DOHH2 (cell line): ENCODE results near the gene TIMM50.

Experiments
- H3F3A ChIP-seq: fragments of 200-600 bp; sonication (generic), shearing (Covaris generic); 2 replicates; pipeline ENCODE4 v1.6.0; 2016; ENCODE audit warnings: antibody characterized with exemption, mild to moderate bottlenecking; ENCODE audit not compliant: control insufficient read depth, insufficient read depth
- H3K27ac ChIP-seq: fragments of 200-600 bp; sonication (generic); 2 replicates; pipeline ENCODE4 v1.5.1; 2014; ENCODE audit warnings: low read depth, mild to moderate bottlenecking, low read length, moderate library complexity
- H3K27me3 ChIP-seq: fragments of 200-600 bp; sonication (generic); 2 replicates; pipeline ENCODE4 v1.6.1; 2014; ENCODE audit warnings: mild to moderate bottlenecking, low read length, mixed read lengths; ENCODE audit not compliant: control insufficient read depth
- H3K36me3 ChIP-seq: fragments of 200-600 bp; sonication (generic); 2 replicates; pipeline ENCODE4 v1.6.1; 2014; ENCODE audit warnings: mild to moderate bottlenecking, low read length, moderate library complexity, mixed read lengths; ENCODE audit not compliant: control insufficient read depth
- H3K4me1 ChIP-seq: fragments of 200-600 bp; sonication (generic); 2 replicates; pipeline ENCODE4 v1.6.1; 2014; ENCODE audit warnings: mild to moderate bottlenecking, low read length, mixed read lengths; ENCODE audit not compliant: control insufficient read depth
- H3K4me2 ChIP-seq: fragments of 200-600 bp; sonication (generic); 2 replicates; pipeline ENCODE4 v1.6.0; 2014; ENCODE audit warnings: mild to moderate bottlenecking, low read length, moderate library complexity
- H3K4me3 ChIP-seq: fragments of 200-600 bp; sonication (generic); 2 replicates; pipeline ENCODE4 v1.5.1; 2014; ENCODE audit warnings: mild to moderate bottlenecking, low read length, mixed read lengths
- H3K79me2 ChIP-seq: fragments of 200-600 bp; sonication (generic); 2 replicates; pipeline ENCODE4 v1.6.1; 2014; ENCODE audit warnings: mild to moderate bottlenecking, low read length, mixed read lengths; ENCODE audit not compliant: control insufficient read depth
- H3K9me2 ChIP-seq: fragments of 200-600 bp; sonication (generic); replicated peaks from 2 replicates; pipeline ENCODE4 v1.6.1; 2014; ENCODE audit warnings: mild to moderate bottlenecking, low read length, mixed read lengths; ENCODE audit not compliant: control insufficient read depth
- H3K9me3 ChIP-seq: fragments of 200-600 bp; sonication (generic); 2 replicates; pipeline ENCODE4 v1.6.1; 2014; ENCODE audit warnings: antibody characterized with exemption, low read length, mixed read lengths; ENCODE audit not compliant: control insufficient read depth, insufficient read depth
- H4K20me1 ChIP-seq: fragments of 200-600 bp; sonication (generic); 2 replicates; pipeline ENCODE4 v1.6.0; 2014; ENCODE audit warnings: low read depth, mild to moderate bottlenecking, antibody characterized with exemption, low read length, moderate library complexity; ENCODE audit not compliant: control insufficient read depth, insufficient read depth
- CTCF ChIP-seq: fragments of 200-600 bp; sonication (generic); IDR thresholded peaks from one replicate; pipeline ENCODE4 v1.5.1; 2014; ENCODE audit warnings: antibody characterized with exemption, mild to moderate bottlenecking, low read depth, low read length; ENCODE audit not compliant: poor library complexity, severe bottlenecking
- EZH2phosphoT487 ChIP-seq: fragments of 200-600 bp; sonication (generic); IDR thresholded peaks from 2 replicates; pipeline ENCODE4 v1.6.1; 2017; ENCODE audit warnings: borderline replicate concordance, mild to moderate bottlenecking, antibody characterized with exemption, low read length, moderate library complexity, mixed read lengths

TIMM50 gene

GRCh38 chr19:39506598-39506943 is 25.9 kb downstream of the TIMM50 start:
- no peaks in the 10 kb centered on the region for H3K9me3 ChIP-seq
- no peaks in the 10 kb centered on the region for H3K79me2 ChIP-seq
- H3K27me3 ChIP-seq: peaks cover 4% of the 10 kb centered on the region; the same call in 1 of the 2 replicates
- H3F3A ChIP-seq: no peaks in the 10 kb centered on the region; the same call in 1 of the 2 replicates
- TF ChIP-seq CTCF: no peak
- TF ChIP-seq EZH2phosphoT487: no peak
- H3K9me2 ChIP-seq: no peaks in the 10 kb centered on the region
- no peak overlapping the region for H3K27ac ChIP-seq
- H3K36me3 ChIP-seq: no peaks in the 10 kb centered on the region
- no peak overlapping the region for H3K4me3 ChIP-seq
- no peak overlapping the region for H3K4me2 ChIP-seq
- H3K4me1 ChIP-seq: peaks cover 8% of the 10 kb centered on the region
- H4K20me1 ChIP-seq: no peaks in the 10 kb centered on the region

- H3K9me3 ChIP-seq: no peaks in the 10 kb centered on the region
- H3K4me3 ChIP-seq: no peak overlapping the region
- no peaks in the 10 kb centered on the region for H3K36me3 ChIP-seq
- H3K4me1 ChIP-seq: peaks cover 8% of the 10 kb centered on the region
- peaks cover 4% of the 10 kb centered on the region; the same call in 1 of the 2 replicates for H3K27me3 ChIP-seq
- TF ChIP-seq EZH2phosphoT487 (no peak), CTCF (no peak)
- no peaks in the 10 kb centered on the region; the same call in 1 of the 2 replicates for H3F3A ChIP-seq
- H3K27ac ChIP-seq: no peak overlapping the region
- H3K79me2 ChIP-seq: no peaks in the 10 kb centered on the region
- H4K20me1 ChIP-seq: no peaks in the 10 kb centered on the region
- no peaks in the 10 kb centered on the region for H3K9me2 ChIP-seq
- no peak overlapping the region for H3K4me2 ChIP-seq
Measured at GRCh38 chr19:39506944-39507714, 26.5 kb downstream of the TIMM50 start.

GRCh38 chr19:39507715-39508364 is 27.2 kb downstream of the TIMM50 start:
- Histone ChIP-seq H3F3A (no peaks in the 10 kb centered on the region; the same call in 1 of the 2 replicates), H3K4me3 (no peak overlapping the region), H3K27ac (no peak overlapping the region), H3K27me3 (peaks cover 5% of the 10 kb centered on the region), H3K36me3 (no peaks in the 10 kb centered on the region), H3K4me2 (no peak overlapping the region), H3K79me2 (no peaks in the 10 kb centered on the region), H3K4me1 (peaks cover 2% of the 10 kb centered on the region), H4K20me1 (no peaks in the 10 kb centered on the region), H3K9me3 (no peaks in the 10 kb centered on the region), H3K9me2 (no peaks in the 10 kb centered on the region)
- no peak for TF ChIP-seq EZH2phosphoT487
- TF ChIP-seq CTCF: no peak
